Fibroblast of skin of scalp (primary cell): ENCODE data around the gene STARD3.

Experiments
- DNase-seq: peaks from one replicate; pipeline ENCODE4 v3.0.0-alpha.2; 2013

The STARD3 gene

GRCh38 chr17:39672522-39673334 is 35.8 kb downstream of the STARD3 start:
- DNase-seq: no peak

GRCh38 chr17:39673335-39674081 is 36.6 kb downstream of the STARD3 start:
- no peak for DNase-seq

GRCh38 chr17:39674179-39674578 is 37.2 kb downstream of the STARD3 start:
- DNase-seq: no peak

- peak; percentile 16 for DNase-seq
These were observed 37.9 kb downstream of the STARD3 start for GRCh38 chr17:39674702-39675389.

- no peak for DNase-seq
These were observed 38.6 kb downstream of the STARD3 start for GRCh38 chr17:39675390-39676082.

GRCh38 chr17:39676198-39676819 is 39.4 kb downstream of the STARD3 start:
- DNase-seq: peak; percentile 42

GRCh38 chr17:39677072-39677471 is 40.1 kb downstream of the STARD3 start:
- DNase-seq: no peak

- peak; percentile 60 for DNase-seq
These were observed 40.8 kb downstream of the STARD3 start for GRCh38 chr17:39677542-39678339.

- no peak for DNase-seq
These were observed 41.6 kb downstream of the STARD3 start for GRCh38 chr17:39678340-39679116.

- no peak for DNase-seq
These were observed 42.7 kb downstream of the STARD3 start for GRCh38 chr17:39679521-39680192.

DNA sequence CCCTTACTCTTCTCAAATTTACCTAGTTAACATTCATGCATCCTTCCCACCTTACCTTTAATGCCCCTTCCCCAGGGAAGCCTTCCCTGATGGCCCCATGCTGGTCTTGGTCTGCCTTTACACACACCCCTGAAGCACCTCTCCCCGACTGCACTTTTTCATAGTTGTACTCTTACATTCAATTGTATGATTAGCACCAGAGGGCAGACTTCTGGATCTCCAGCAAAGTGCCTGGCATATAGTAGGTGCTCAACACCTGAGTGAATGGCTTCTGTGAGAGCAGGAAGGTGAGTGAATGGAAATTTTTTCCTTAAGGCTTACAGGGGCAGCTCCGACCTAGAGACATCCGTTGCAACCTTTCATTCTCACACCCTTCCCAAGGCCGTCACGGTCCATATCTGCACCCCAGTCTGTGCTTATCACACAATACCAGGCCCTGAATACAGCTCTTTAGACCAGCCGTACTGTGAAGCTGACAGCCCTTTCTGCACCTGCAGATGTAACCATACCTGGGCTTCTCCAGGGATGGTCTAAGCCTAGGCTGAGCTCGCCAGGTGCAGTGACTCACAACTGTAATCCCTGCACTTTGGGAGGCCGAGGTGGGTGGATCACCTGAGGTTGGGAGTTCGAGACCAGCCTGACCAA is 46.5 kb downstream of the STARD3 start:
- DNase-seq: no peak

DNA sequence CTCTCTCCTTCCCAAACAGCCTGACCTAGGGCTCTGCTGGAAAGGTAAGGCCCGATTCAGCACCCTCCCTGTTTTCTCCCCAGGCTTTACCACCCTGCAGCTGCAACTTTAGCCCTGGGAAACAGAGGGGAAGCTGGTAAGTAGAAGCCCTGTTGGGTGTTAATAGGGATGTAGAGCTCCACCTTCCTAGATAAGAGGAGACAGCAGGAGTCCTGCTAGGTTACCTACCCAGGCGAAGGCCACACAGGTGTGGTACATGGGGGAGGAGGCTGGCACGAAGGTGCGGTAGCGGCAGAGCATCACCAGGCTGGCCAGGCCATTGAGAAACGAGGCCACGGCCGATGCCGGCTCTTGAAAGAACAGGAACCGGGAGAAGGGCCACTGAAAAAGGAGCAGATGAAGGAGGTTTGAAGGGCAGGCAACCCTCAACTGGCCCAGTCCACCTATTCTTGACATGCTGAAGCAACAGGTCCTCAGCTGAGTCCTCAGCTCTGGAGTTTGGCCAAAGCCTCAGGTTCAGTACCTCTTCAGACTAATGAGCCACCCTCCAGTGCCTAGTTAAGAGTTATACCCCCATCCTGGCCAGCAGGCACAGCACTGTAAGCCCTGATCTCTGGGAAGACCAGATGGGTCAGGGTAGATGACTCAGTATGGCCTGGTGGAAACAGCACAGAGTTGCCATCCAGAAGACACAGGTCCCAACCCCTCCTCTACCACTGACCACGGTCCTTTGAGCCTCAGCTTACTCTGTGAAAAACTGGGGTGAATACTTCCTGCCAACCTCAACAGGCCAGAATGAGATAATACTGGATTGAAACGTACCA is 47.6 kb downstream of the STARD3 start:
- no peak for DNase-seq

- no peak for DNase-seq
These were observed 50.2 kb downstream of the STARD3 start for GRCh38 chr17:39687101-39687545.

DNA sequence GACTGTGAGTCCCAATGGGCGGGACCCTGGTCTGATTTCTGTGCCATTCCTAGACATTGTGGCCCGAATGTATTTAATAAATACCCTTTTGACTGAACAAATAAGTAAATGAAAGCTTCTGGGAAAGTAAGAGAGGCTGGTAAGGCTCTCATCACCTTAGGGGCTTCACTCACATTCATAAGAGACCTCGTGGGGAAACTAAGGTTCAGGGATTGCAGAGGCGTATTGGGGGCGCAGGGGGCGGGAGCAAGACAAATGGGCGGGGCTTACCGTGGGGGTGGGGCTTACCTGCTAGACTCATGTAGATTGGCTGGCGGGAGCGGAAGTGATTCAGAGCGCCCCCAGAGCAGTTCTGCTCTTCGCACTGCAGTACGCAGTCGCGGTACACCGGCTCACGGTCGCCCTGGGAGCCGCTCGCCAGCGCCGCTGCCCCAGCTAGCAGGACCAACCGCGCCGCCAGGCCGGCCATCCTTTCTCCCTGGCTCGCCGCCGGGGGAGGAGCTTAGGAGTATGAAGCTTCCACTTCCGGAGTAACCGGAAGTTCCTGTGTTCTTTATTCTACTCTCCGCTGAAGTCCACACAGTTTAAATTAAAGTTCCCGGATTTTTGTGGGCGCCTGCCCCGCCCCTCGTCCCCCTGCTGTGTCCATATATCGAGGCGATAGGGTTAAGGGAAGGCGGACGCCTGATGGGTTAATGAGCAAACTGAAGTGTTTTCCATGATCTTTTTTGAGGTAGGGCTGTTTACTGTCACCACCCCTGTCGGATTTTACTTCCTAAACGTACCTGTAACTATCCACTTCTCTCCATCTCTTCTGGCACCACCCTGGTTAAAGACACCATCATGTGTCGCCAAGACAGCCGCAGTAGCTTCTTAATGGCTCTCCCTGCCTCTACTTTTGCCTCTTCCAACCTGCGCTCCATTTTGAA is 50.9 kb downstream of the STARD3 start, which contains the start of gene PGAP3:
Gene PGAP3 (minus strand): TSS at position 512 of the 929 bp plus-strand sequence. CDS start 43 bp downstream, at position 469.
- peak; percentile 92 for DNase-seq

- DNase-seq: no peak
These were observed 51.5 kb downstream of the STARD3 start for GRCh38 chr17:39688475-39688835.

DNA sequence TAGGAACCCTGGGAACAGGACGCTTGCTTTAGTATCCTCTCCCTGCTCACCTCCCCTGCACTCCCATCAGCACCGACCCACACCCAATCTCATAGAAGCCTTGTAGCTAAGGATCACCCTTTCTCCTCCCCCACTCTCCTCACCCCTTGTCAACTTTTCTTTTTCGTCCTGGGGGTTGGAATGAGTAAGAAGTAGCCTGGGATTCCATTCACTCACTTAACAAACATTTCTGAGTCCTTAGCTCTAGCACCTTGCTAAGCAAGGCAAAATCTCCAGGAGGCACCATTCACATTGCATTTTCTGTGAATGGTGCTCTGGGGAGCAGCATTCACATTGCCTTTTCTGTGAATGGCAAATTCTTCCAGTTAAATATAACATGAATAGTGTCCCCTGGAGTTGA is 52.0 kb downstream of the STARD3 start:
- DNase-seq: no peak

- DNase-seq: no peak
These were observed 57.6 kb downstream of the STARD3 start for GRCh38 chr17:39694593-39694992.
